Inferior parietal cortex (tissue), 1 donor: Measurements from ENCODE around the gene PBXIP1.

Experiments used
- DNase-seq: peaks from one replicate; pipeline ENCODE4 v3.0.0-alpha.2; 2016; ENCODE audit errors: extremely low spot score

The PBXIP1 gene

GRCh38 chr1:154957091-154957657, 1.3 kb upstream of the PBXIP1 start:
- DNase-seq = no peak

- DNase-seq = no peak
Observed at GRCh38 chr1:154956544-154956941, 644 bp upstream of the PBXIP1 start.

- DNase-seq = peak; percentile 75
Observed at GRCh38 chr1:154955039-154955717, 721 bp downstream of the PBXIP1 start.

- no peak for DNase-seq
Observed at GRCh38 chr1:154954541-154954940, 1.4 kb downstream of the PBXIP1 start.

GRCh38 chr1:154953611-154954038, 2.3 kb downstream of the PBXIP1 start:
- no peak for DNase-seq

GRCh38 chr1:154952664-154953063, 3.2 kb downstream of the PBXIP1 start:
- DNase-seq = no peak

GRCh38 chr1:154951901-154952657, 3.8 kb downstream of the PBXIP1 start:
- no peak for DNase-seq

- no peak for DNase-seq
Observed at GRCh38 chr1:154948079-154948478, 7.8 kb downstream of the PBXIP1 start.

- DNase-seq = no peak
Observed at GRCh38 chr1:154945962-154946850, 9.7 kb downstream of the PBXIP1 start.

- no peak for DNase-seq
Observed at GRCh38 chr1:154945160-154945961, 10.5 kb downstream of the PBXIP1 start.

GRCh38 chr1:154944401-154945159, 11.3 kb downstream of the PBXIP1 start:
- no peak for DNase-seq

- no peak for DNase-seq
Observed at GRCh38 chr1:154943649-154944400, 12.1 kb downstream of the PBXIP1 start.

GRCh38 chr1:154941333-154942013, 14.4 kb downstream of the PBXIP1 start:
- no peak for DNase-seq

GRCh38 chr1:154940651-154941194, 15.2 kb downstream of the PBXIP1 start:
- no peak for DNase-seq

GRCh38 chr1:154940213-154940560, 15.7 kb downstream of the PBXIP1 start:
- DNase-seq = no peak

GRCh38 chr1:154938604-154939399, 17.1 kb downstream of the PBXIP1 start:
- DNase-seq = no peak

GRCh38 chr1:154937988-154938386, 17.9 kb downstream of the PBXIP1 start:
- no peak for DNase-seq
